WTC11 (cell line): ENCODE measurements around the gene SEC24A. TPM values are rescaled to one million over a fixed set of nuclear protein-coding genes. Genes with fewer than 3 reads are reported as not detected.

Source experiments
- ATAC-seq: fragments of 200-7000 bp; cut with Tn5 transposase; 2 replicates; pipeline ENCODE4 v1.10.0; 2021; ENCODE audit warnings: mild to moderate bottlenecking, moderate library complexity
- Bru-seq: library from RNA; stranded (reverse); fragments of 400-500 nt; gene quantifications from one replicate; lab custom pipeline; 2021; lab: Mats Ljungman, UMichigan
- CTCF ChIA-PET: fragments of 300-600 bp; sonication (Branson Sonifier 250); formaldehyde crosslinking; loops from one replicate; lab custom pipeline; 2021; ENCODE audit warnings: antibody characterized with exemption; lab: Charles Lee
- POLR2A ChIA-PET: fragments of 350-600 bp; sonication (Branson Sonifier 250); formaldehyde crosslinking; loops from one replicate; lab custom pipeline; 2021; ENCODE audit warnings: antibody characterized with exemption; lab: Charles Lee
- DNase-seq: peaks from one replicate; pipeline ENCODE4 v3.0.0; 2021; ENCODE audit warnings: low spot score
- H3K27ac Mint-ChIP-seq: 2 replicates; pipeline ENCODE4 v1.8.0; 2021; ENCODE audit warnings: mixed read lengths
- H3K27me3 Mint-ChIP-seq: 2 replicates; pipeline ENCODE4 v1.8.0; 2021; ENCODE audit warnings: low read depth, mild to moderate bottlenecking, moderate library complexity, mixed read lengths
- H3K36me3 Mint-ChIP-seq: 2 replicates; pipeline ENCODE4 v1.8.0; 2021; ENCODE audit warnings: mixed read lengths
- H3K4me1 Mint-ChIP-seq: 2 replicates; pipeline ENCODE4 v1.8.0; 2022; ENCODE audit warnings: mixed read lengths
- H3K4me3 Mint-ChIP-seq: 2 replicates; pipeline ENCODE4 v1.8.0; 2021; ENCODE audit warnings: mild to moderate bottlenecking, moderate library complexity, mixed read lengths
- H3K9me3 Mint-ChIP-seq: 2 replicates; pipeline ENCODE4 v1.8.0; 2021; ENCODE audit warnings: mixed read lengths
- CBFB ChIP-seq: sonication (generic); formaldehyde crosslinking; IDR thresholded peaks from 2 replicates; pipeline ENCODE4 v1.8.1; 2022; ENCODE audit warnings: mild to moderate bottlenecking, low read depth, missing genetic modification reagents
- ESRRA ChIP-seq: sonication (generic); formaldehyde crosslinking; IDR thresholded peaks from 2 replicates; pipeline ENCODE4 v1.8.1; 2022; ENCODE audit warnings: mild to moderate bottlenecking, missing genetic modification reagents, borderline replicate concordance
- GABPB1 ChIP-seq: sonication (generic); formaldehyde crosslinking; IDR thresholded peaks from 2 replicates; pipeline ENCODE4 v1.8.1; 2023; ENCODE audit warnings: mild to moderate bottlenecking, missing genetic modification reagents
- HMGA2 ChIP-seq: fragments of 250-450 bp; sonication (Bioruptor Pico); IDR thresholded peaks from 2 replicates; pipeline ENCODE4 v1.4.0; 2021; ENCODE audit warnings: mild to moderate bottlenecking, moderate library complexity
- JAZF1 ChIP-seq: fragments of 250-450 bp; sonication (Bioruptor Pico); IDR thresholded peaks from 2 replicates; pipeline ENCODE4 v1.9.0; 2021; ENCODE audit warnings: moderate library complexity, mild to moderate bottlenecking, inconsistent platforms
- OVOL2 ChIP-seq: fragments of 250-450 bp; sonication (Bioruptor Pico); IDR thresholded peaks from 2 replicates; pipeline ENCODE4 v1.9.0; 2021; ENCODE audit warnings: mild to moderate bottlenecking, borderline replicate concordance
- PRRX2 ChIP-seq: fragments of 250-450 bp; sonication (Bioruptor Pico); IDR thresholded peaks from 2 replicates; pipeline ENCODE4 v1.8.0; 2021; ENCODE audit warnings: mild to moderate bottlenecking
- RORB ChIP-seq: fragments of 250-450 bp; sonication (Bioruptor Pico); IDR thresholded peaks from 2 replicates; pipeline ENCODE4 v1.9.0; 2021; ENCODE audit warnings: mild to moderate bottlenecking
- TCF7 ChIP-seq: sonication (generic); formaldehyde crosslinking; IDR thresholded peaks from 2 replicates; pipeline ENCODE4 v1.8.0; 2022; ENCODE audit warnings: mild to moderate bottlenecking, low read depth, missing genetic modification reagents, moderate library complexity
- ZNF121 ChIP-seq: sonication (generic); formaldehyde crosslinking; IDR thresholded peaks from 2 replicates; pipeline ENCODE4 v1.8.0; 2023; ENCODE audit warnings: missing genetic modification reagents
- ZNF416 ChIP-seq: fragments of 250-450 bp; sonication (Bioruptor Pico); IDR thresholded peaks from 2 replicates; pipeline ENCODE4 v1.9.0; 2021; ENCODE audit warnings: mild to moderate bottlenecking, inconsistent platforms
- long read RNA-seq, 3 experiments: library from RNA in 1 of 3; library from capped mRNA in 1 of 3; library from polyadenylated mRNA in 1 of 3; unstranded in 2 of 3; stranded (forward) in 1 of 3; transcript quantifications; one replicate each; pipeline ENCODE4 v2.0.0, GENCODE V29; 2021
- total RNA-seq: library from RNA; stranded (reverse); gene quantifications from 3 replicates; pipeline ENCODE4 v1.2.3, GENCODE V29; 2021
- TF ChIP-seq, protein P1 (sequence below): sonication (generic); formaldehyde crosslinking; IDR thresholded peaks from 2 replicates; pipeline ENCODE4 v1.8.0; 2023; ENCODE audit warnings: missing genetic modification reagents, mild to moderate bottlenecking, borderline replicate concordance
- TF ChIP-seq, protein P2 (sequence below): sonication (generic); formaldehyde crosslinking; conservative IDR thresholded peaks from 2 replicates; pipeline ENCODE4 v1.8.1; 2023; ENCODE audit warnings: mild to moderate bottlenecking, low read depth, missing genetic modification reagents, moderate library complexity
- TF ChIP-seq, protein P3 (sequence below): sonication (generic); formaldehyde crosslinking; IDR thresholded peaks from 2 replicates; pipeline ENCODE4 v1.8.1; 2023; ENCODE audit warnings: mild to moderate bottlenecking, missing genetic modification reagents
- TF ChIP-seq, protein P4 (sequence below): sonication (generic); formaldehyde crosslinking; IDR thresholded peaks from 2 replicates; pipeline ENCODE4 v1.8.1; 2023; ENCODE audit warnings: mild to moderate bottlenecking, missing genetic modification reagents, borderline replicate concordance
- TF ChIP-seq, protein P5 (sequence below): sonication (generic); formaldehyde crosslinking; IDR thresholded peaks from 2 replicates; pipeline ENCODE4 v1.8.0; 2022; ENCODE audit warnings: mild to moderate bottlenecking, missing genetic modification reagents
- TF ChIP-seq, protein P6 (sequence below): sonication (generic); formaldehyde crosslinking; IDR thresholded peaks from 2 replicates; pipeline ENCODE4 v1.8.1; 2023; ENCODE audit warnings: mild to moderate bottlenecking, moderate library complexity, missing genetic modification reagents
- TF ChIP-seq, protein P7 (sequence below): fragments of 250-450 bp; sonication (Bioruptor Pico); IDR thresholded peaks from 2 replicates; pipeline ENCODE4 v1.8.0; 2021; ENCODE audit warnings: mild to moderate bottlenecking

The SEC24A gene
- total RNA-seq (25.0 to 30.5 TPM (median 27.5 TPM) in 3 replicates), Bru-seq, nascent RNA (percentile 67 among the genes with signal in this experiment)
- long read RNA-seq, experiment 1, full-length matches to known transcripts = 93 of 148 reads
- long read RNA-seq, experiment 1, partial matches to known transcripts = 22 of 148 reads
- long read RNA-seq, experiment 1, other reads (novel, unspliced or antisense) = 33 of 148 reads
- long read RNA-seq, experiment 2, full-length matches to known transcripts = 10 of 42 reads
- long read RNA-seq, experiment 2, partial matches to known transcripts = 9 of 42 reads
- long read RNA-seq, experiment 2, other reads (novel, unspliced or antisense) = 23 of 42 reads
- long read RNA-seq, experiment 3, partial matches to known transcripts = 1 of 6 reads
- long read RNA-seq, experiment 3, other reads (novel, unspliced or antisense) = 3 of 6 reads

DNA sequence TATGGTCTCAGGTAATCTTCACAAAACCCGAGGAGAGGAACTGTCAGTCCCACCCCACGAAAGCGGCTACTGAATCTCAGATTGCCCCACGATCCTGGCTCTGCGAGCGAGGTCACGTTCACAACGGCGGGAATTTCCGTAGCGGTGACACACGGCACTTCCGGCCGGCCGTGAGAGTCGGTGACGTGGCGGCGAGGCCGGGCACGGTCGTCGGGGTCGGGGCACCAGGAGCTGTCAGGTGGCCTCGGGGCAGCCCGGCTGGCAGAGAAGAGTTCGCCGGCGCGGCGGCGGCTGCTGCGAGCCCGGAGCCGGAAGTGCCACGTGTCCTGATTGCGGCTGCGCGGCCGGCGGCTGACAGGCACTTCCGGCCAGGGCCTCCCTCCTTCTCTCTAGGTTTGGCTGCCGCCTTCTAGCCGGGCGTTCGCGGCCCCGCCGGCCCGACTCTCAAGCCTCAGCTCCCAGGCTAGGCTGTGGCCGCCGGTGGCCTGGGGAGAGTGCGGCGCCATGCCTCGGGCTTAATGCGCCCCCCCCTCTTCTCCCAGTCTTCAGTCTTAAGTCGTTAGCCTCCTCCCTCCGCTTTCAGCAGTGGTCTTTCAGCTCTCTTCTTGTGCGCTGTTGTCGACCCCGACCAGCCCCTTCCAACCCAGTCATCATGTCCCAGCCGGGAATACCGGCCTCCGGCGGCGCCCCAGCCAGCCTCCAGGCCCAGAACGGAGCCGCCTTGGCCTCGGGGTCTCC lies at the start of gene SEC24A:
Gene SEC24A, plus strand, starts transcription at position 361 of the 738 bp plus-strand sequence. Its CDS starts 292 bp downstream, at position 653.
- Mint-ChIP-seq H3K27me3 (no peaks in the 10 kb centered on the region), H3K9me3 (no peaks in the 10 kb centered on the region), H3K4me1 (peaks cover 14% of the 10 kb centered on the region), H3K36me3 (peaks cover 2% of the 10 kb centered on the region; the same call in 1 of the 2 replicates), H3K27ac (peak within 1 kb of the TSS; percentile 99), H3K4me3 (peak within 1 kb of the TSS; percentile 88)
- ChIA-PET CTCF (interaction anchor here (1.0 to 2.8 kb wide), 2 partner anchors 16 to 62 kb away, joined by 4 to 22 read pairs; partner anchors contain the start of gene SAR1B), POLR2A (interaction anchor here (0.6 to 1.7 kb wide), 5 partner anchors 16 to 121 kb away, joined by 3 to 7 read pairs (median 5); partner anchors contain the start of gene SAR1B)
- ATAC-seq = peak; percentile 91
- DNase-seq = peak; percentile 90
- TF ChIP-seq OVOL2 (CRISPR knock-in tag) (no peak), PRRX2 (CRISPR knock-in tag) (no peak), ESRRA (CRISPR knock-in tag) (no peak), TCF7 (CRISPR knock-in tag) (0 out of 2 replicates have a peak, but pooled peaks have one; percentile 34), CBFB (no peak), ZNF121 (CRISPR knock-in tag) (no peak), RORB (CRISPR knock-in tag) (no peak), HMGA2 (CRISPR knock-in tag) (no peak), GABPB1 (CRISPR knock-in tag) (peak; percentile 88), JAZF1 (no peak), ZNF416 (CRISPR knock-in tag) (no peak)
- TF ChIP-seq, protein P1, sequence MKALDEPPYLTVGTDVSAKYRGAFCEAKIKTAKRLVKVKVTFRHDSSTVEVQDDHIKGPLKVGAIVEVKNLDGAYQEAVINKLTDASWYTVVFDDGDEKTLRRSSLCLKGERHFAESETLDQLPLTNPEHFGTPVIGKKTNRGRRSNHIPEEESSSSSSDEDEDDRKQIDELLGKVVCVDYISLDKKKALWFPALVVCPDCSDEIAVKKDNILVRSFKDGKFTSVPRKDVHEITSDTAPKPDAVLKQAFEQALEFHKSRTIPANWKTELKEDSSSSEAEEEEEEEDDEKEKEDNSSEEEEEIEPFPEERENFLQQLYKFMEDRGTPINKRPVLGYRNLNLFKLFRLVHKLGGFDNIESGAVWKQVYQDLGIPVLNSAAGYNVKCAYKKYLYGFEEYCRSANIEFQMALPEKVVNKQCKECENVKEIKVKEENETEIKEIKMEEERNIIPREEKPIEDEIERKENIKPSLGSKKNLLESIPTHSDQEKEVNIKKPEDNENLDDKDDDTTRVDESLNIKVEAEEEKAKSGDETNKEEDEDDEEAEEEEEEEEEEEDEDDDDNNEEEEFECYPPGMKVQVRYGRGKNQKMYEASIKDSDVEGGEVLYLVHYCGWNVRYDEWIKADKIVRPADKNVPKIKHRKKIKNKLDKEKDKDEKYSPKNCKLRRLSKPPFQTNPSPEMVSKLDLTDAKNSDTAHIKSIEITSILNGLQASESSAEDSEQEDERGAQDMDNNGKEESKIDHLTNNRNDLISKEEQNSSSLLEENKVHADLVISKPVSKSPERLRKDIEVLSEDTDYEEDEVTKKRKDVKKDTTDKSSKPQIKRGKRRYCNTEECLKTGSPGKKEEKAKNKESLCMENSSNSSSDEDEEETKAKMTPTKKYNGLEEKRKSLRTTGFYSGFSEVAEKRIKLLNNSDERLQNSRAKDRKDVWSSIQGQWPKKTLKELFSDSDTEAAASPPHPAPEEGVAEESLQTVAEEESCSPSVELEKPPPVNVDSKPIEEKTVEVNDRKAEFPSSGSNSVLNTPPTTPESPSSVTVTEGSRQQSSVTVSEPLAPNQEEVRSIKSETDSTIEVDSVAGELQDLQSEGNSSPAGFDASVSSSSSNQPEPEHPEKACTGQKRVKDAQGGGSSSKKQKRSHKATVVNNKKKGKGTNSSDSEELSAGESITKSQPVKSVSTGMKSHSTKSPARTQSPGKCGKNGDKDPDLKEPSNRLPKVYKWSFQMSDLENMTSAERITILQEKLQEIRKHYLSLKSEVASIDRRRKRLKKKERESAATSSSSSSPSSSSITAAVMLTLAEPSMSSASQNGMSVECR (CRISPR knock-in tag) = peak; percentile 96; the same call in 1 of the 2 replicates
- TF ChIP-seq, protein P2, sequence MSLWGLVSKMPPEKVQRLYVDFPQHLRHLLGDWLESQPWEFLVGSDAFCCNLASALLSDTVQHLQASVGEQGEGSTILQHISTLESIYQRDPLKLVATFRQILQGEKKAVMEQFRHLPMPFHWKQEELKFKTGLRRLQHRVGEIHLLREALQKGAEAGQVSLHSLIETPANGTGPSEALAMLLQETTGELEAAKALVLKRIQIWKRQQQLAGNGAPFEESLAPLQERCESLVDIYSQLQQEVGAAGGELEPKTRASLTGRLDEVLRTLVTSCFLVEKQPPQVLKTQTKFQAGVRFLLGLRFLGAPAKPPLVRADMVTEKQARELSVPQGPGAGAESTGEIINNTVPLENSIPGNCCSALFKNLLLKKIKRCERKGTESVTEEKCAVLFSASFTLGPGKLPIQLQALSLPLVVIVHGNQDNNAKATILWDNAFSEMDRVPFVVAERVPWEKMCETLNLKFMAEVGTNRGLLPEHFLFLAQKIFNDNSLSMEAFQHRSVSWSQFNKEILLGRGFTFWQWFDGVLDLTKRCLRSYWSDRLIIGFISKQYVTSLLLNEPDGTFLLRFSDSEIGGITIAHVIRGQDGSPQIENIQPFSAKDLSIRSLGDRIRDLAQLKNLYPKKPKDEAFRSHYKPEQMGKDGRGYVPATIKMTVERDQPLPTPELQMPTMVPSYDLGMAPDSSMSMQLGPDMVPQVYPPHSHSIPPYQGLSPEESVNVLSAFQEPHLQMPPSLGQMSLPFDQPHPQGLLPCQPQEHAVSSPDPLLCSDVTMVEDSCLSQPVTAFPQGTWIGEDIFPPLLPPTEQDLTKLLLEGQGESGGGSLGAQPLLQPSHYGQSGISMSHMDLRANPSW (CRISPR knock-in tag) = no peak
- TF ChIP-seq, protein P3, sequence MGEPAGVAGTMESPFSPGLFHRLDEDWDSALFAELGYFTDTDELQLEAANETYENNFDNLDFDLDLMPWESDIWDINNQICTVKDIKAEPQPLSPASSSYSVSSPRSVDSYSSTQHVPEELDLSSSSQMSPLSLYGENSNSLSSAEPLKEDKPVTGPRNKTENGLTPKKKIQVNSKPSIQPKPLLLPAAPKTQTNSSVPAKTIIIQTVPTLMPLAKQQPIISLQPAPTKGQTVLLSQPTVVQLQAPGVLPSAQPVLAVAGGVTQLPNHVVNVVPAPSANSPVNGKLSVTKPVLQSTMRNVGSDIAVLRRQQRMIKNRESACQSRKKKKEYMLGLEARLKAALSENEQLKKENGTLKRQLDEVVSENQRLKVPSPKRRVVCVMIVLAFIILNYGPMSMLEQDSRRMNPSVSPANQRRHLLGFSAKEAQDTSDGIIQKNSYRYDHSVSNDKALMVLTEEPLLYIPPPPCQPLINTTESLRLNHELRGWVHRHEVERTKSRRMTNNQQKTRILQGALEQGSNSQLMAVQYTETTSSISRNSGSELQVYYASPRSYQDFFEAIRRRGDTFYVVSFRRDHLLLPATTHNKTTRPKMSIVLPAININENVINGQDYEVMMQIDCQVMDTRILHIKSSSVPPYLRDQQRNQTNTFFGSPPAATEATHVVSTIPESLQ (CRISPR knock-in tag) = no peak
- TF ChIP-seq, protein P4, sequence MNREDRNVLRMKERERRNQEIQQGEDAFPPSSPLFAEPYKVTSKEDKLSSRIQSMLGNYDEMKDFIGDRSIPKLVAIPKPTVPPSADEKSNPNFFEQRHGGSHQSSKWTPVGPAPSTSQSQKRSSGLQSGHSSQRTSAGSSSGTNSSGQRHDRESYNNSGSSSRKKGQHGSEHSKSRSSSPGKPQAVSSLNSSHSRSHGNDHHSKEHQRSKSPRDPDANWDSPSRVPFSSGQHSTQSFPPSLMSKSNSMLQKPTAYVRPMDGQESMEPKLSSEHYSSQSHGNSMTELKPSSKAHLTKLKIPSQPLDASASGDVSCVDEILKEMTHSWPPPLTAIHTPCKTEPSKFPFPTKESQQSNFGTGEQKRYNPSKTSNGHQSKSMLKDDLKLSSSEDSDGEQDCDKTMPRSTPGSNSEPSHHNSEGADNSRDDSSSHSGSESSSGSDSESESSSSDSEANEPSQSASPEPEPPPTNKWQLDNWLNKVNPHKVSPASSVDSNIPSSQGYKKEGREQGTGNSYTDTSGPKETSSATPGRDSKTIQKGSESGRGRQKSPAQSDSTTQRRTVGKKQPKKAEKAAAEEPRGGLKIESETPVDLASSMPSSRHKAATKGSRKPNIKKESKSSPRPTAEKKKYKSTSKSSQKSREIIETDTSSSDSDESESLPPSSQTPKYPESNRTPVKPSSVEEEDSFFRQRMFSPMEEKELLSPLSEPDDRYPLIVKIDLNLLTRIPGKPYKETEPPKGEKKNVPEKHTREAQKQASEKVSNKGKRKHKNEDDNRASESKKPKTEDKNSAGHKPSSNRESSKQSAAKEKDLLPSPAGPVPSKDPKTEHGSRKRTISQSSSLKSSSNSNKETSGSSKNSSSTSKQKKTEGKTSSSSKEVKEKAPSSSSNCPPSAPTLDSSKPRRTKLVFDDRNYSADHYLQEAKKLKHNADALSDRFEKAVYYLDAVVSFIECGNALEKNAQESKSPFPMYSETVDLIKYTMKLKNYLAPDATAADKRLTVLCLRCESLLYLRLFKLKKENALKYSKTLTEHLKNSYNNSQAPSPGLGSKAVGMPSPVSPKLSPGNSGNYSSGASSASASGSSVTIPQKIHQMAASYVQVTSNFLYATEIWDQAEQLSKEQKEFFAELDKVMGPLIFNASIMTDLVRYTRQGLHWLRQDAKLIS = no peak; the same call in 1 of the 2 replicates
- TF ChIP-seq, protein P5, sequence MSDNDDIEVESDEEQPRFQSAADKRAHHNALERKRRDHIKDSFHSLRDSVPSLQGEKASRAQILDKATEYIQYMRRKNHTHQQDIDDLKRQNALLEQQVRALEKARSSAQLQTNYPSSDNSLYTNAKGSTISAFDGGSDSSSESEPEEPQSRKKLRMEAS (CRISPR knock-in tag) = peak; percentile 97
- TF ChIP-seq, protein P6, sequence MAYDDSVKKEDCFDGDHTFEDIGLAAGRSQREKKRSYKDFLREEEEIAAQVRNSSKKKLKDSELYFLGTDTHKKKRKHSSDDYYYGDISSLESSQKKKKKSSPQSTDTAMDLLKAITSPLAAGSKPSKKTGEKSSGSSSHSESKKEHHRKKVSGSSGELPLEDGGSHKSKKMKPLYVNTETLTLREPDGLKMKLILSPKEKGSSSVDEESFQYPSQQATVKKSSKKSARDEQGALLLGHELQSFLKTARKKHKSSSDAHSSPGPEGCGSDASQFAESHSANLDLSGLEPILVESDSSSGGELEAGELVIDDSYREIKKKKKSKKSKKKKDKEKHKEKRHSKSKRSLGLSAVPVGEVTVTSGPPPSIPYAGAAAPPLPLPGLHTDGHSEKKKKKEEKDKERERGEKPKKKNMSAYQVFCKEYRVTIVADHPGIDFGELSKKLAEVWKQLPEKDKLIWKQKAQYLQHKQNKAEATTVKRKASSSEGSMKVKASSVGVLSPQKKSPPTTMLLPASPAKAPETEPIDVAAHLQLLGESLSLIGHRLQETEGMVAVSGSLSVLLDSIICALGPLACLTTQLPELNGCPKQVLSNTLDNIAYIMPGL = peak; percentile 86
- TF ChIP-seq, protein P7, sequence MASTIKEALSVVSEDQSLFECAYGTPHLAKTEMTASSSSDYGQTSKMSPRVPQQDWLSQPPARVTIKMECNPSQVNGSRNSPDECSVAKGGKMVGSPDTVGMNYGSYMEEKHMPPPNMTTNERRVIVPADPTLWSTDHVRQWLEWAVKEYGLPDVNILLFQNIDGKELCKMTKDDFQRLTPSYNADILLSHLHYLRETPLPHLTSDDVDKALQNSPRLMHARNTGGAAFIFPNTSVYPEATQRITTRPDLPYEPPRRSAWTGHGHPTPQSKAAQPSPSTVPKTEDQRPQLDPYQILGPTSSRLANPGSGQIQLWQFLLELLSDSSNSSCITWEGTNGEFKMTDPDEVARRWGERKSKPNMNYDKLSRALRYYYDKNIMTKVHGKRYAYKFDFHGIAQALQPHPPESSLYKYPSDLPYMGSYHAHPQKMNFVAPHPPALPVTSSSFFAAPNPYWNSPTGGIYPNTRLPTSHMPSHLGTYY (CRISPR knock-in tag) = no peak
